Neuronal stem cell (in vitro differentiated cells): ENCODE measurements around the gene COQ10A.

Experiments used
- DNase-seq: peaks from one replicate; pipeline ENCODE4 v3.0.0-alpha.2; 2013; ENCODE audit warnings: low spot score
- H2AFZ ChIP-seq: one replicate; pipeline ENCODE4 v1.6.1; 2013; ENCODE audit warnings: mild to moderate bottlenecking, low read length, inconsistent platforms
- H2AK5ac ChIP-seq: 2 replicates; pipeline ENCODE4 v1.6.1; 2013; ENCODE audit warnings: low read depth, mild to moderate bottlenecking, inconsistent platforms, low read length, moderate library complexity, mixed read lengths
- H2BK120ac ChIP-seq: 2 replicates; pipeline ENCODE4 v1.6.1; 2013; ENCODE audit warnings: low read depth, mild to moderate bottlenecking, inconsistent platforms, low read length, moderate library complexity, mixed read lengths
- H2BK12ac ChIP-seq: one replicate; pipeline ENCODE4 v1.6.1; 2013; ENCODE audit warnings: low read length, inconsistent platforms
- H2BK15ac ChIP-seq: 2 replicates; pipeline ENCODE4 v1.6.1; 2013; ENCODE audit warnings: mild to moderate bottlenecking, low read length, inconsistent platforms, mixed read lengths
- H2BK5ac ChIP-seq: one replicate; pipeline ENCODE4 v1.6.1; 2013; ENCODE audit warnings: inconsistent platforms, mild to moderate bottlenecking, low read length, moderate library complexity
- H3K14ac ChIP-seq: one replicate; pipeline ENCODE4 v1.6.1; 2013; ENCODE audit warnings: low read length, inconsistent platforms
- H3K18ac ChIP-seq: 2 replicates; pipeline ENCODE4 v1.6.1; 2013; ENCODE audit warnings: low read length, inconsistent platforms
- H3K23ac ChIP-seq: 2 replicates; pipeline ENCODE4 v1.6.1; 2013; ENCODE audit warnings: low read depth, mild to moderate bottlenecking, mixed read lengths, low read length, inconsistent platforms; ENCODE audit not compliant: poor library complexity
- H3K27ac ChIP-seq: replicated peaks from 3 replicates; pipeline ENCODE4 v1.5.1; 2013; ENCODE audit warnings: low read length, inconsistent platforms
- H3K27me3 ChIP-seq, 3 experiments: 2 replicates each; pipeline ENCODE4 v1.6.1; 2013; ENCODE audit warnings: low read length in 3 of 3, mild to moderate bottlenecking in 2 of 3, inconsistent platforms in 1 of 3, low read depth in 1 of 3, mixed read lengths in 1 of 3, moderate library complexity in 1 of 3; ENCODE audit not compliant: control insufficient read depth in 3 of 3, insufficient read depth in 3 of 3
- H3K36me3 ChIP-seq, 2 donors: replicated peaks in 1 of 2; 2 replicates each; pipeline ENCODE4 v1.6.1; 2013; ENCODE audit warnings: low read length in 2 of 2; ENCODE audit not compliant: control insufficient read depth in 2 of 2, insufficient read depth in 2 of 2
- H3K4ac ChIP-seq: 2 replicates; pipeline ENCODE4 v1.6.1; 2013; ENCODE audit warnings: inconsistent platforms, mild to moderate bottlenecking, low read length, moderate library complexity
- H3K4me1 ChIP-seq, 2 donors: 1 replicate in 1 of 2; 2 replicates in 1 of 2; pipeline ENCODE4 v1.6.1; 2013; ENCODE audit warnings: low read length in 2 of 2, low read depth in 1 of 2; ENCODE audit not compliant: control insufficient read depth in 2 of 2, insufficient read depth in 1 of 2
- H3K4me2 ChIP-seq: one replicate; pipeline ENCODE4 v1.6.1; 2013; ENCODE audit warnings: mild to moderate bottlenecking, low read length, inconsistent platforms; ENCODE audit not compliant: insufficient read depth, poor library complexity, severe bottlenecking
- H3K4me3 ChIP-seq, 2 donors: 2 replicates each; pipeline ENCODE4 v1.5.1; 2013; ENCODE audit warnings: low read length in 2 of 2, mild to moderate bottlenecking in 2 of 2, inconsistent platforms in 1 of 2, moderate library complexity in 1 of 2
- H3K79me1 ChIP-seq: one replicate; pipeline ENCODE4 v1.6.1; 2013; ENCODE audit warnings: low read depth, mild to moderate bottlenecking, inconsistent platforms, low read length, moderate library complexity
- H3K9ac ChIP-seq: one replicate; pipeline ENCODE4 v1.6.1; 2013; ENCODE audit warnings: mild to moderate bottlenecking, low read depth, low read length, inconsistent platforms; ENCODE audit not compliant: poor library complexity
- H3K9me3 ChIP-seq, 2 donors: replicated peaks in 1 of 2; 2 replicates each; pipeline versions ENCODE3 to v1.6.1; 2013; ENCODE audit warnings: low read length in 2 of 2, mild to moderate bottlenecking in 2 of 2, inconsistent platforms in 1 of 2, low read depth in 1 of 2, mixed read lengths in 1 of 2, moderate library complexity in 1 of 2; ENCODE audit not compliant: control insufficient read depth in 2 of 2, insufficient read depth in 1 of 2
- H4K8ac ChIP-seq: one replicate; pipeline ENCODE4 v1.6.1; 2013; ENCODE audit warnings: low read depth, mild to moderate bottlenecking, inconsistent platforms, low read length, moderate library complexity
- H4K91ac ChIP-seq: one replicate; pipeline ENCODE4 v1.6.1; 2013; ENCODE audit warnings: low read length, low read depth, mild to moderate bottlenecking, inconsistent platforms; ENCODE audit not compliant: poor library complexity
- WGBS, 2 donors: extraction: QIAGEN DNeasy Blood & Tissue Kit; methylation state at CpG; one replicate each; pipeline ENCODE4 v1.1.7; 2013; ENCODE audit warnings: missing lambda C conversion rate in 2 of 2, mixed read lengths in 1 of 2; ENCODE audit not compliant: insufficient read length in 2 of 2, insufficient replicate concordance in 1 of 2; ENCODE audit errors: extremely low coverage in 2 of 2; 5-methylcytosine and 5-hydroxymethylcytosine counted together

COQ10A gene

GRCh38 chr12:56231184-56231582, 35.6 kb upstream of the COQ10A start:
- Histone ChIP-seq H2BK15ac (peak overlapping the region; percentile 26), H2AFZ (no peak overlapping the region), H2BK12ac (no peak overlapping the region), H3K36me3 (peaks cover 8 to 18% of the 10 kb centered on the region in 2 donors), H3K23ac (no peak overlapping the region), H3K18ac (no peak overlapping the region), H3K4me1 (no peaks in the 10 kb centered on the region), H3K27ac (no peak overlapping the region), H3K14ac (no peak overlapping the region), H3K9me3 (no peaks in the 10 kb centered on the region), H4K91ac (no peak overlapping the region), H3K4ac (no peak overlapping the region), H3K27me3 (no peaks in the 10 kb centered on the region), H2AK5ac (peak overlapping the region; percentile 52), H3K4me3 (no peak overlapping the region), H3K9ac (no peak overlapping the region), H2BK120ac (no peak overlapping the region), H3K4me2 (no peak overlapping the region), H3K79me1 (no peaks in the 10 kb centered on the region), H4K8ac (no peak overlapping the region), H2BK5ac (no peak overlapping the region)
- WGBS, 2 donors: no CpG with 5 or more reads among the region's 11 CpGs
- DNase-seq: no peak

DNA sequence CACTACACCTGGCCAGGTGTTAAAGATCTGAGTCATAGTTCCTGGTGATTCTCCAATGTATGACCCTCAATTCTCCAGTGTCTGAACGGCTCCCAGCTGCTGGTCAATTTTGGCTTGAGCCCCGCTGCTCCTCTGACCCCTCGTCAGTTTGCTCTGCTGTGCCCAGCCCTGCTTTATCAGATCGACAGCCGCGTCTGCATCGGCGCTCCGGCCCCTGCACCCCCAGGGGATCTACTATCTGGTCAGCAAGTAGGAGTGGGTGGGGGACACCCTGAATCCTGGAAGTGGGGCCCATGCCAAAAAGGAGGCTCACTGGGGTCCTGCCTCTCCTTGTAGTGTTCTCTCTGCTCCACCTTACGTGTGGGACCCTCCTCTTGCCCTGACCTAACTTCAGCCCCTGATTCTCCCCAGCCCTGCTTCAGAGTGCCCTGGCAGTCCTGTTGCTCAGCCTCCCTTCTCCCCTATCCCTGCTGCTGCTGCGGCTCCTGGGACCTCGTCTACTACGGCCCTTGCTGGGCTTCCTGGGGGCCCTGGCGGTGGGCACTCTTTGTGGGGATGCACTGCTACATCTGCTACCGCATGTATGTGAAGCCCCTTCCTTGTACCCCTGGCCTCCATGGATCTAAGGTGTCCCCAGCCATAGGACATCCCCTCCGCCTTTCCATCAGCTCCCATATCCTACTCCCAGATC, 31.9 kb upstream of the COQ10A start:
- H2BK15ac ChIP-seq: no peak overlapping the region
- H3K4me2 ChIP-seq: no peak overlapping the region
- H2BK12ac ChIP-seq: no peak overlapping the region
- no peaks in the 10 kb centered on the region for H3K27me3 ChIP-seq
- peak overlapping the region; percentile 70 for H3K9ac ChIP-seq
- H3K27ac ChIP-seq: no peak overlapping the region
- no peak overlapping the region for H3K4ac ChIP-seq
- peaks cover 0 to 2% of the 10 kb centered on the region in 2 donors for H3K4me1 ChIP-seq
- no peak overlapping the region for H3K14ac ChIP-seq
- H2AK5ac ChIP-seq: peak overlapping the region; percentile 7
- no peak overlapping the region for H4K8ac ChIP-seq
- peak overlapping the region in 1 of 2 donors; percentile 32 for H3K4me3 ChIP-seq
- no peak overlapping the region for H2BK120ac ChIP-seq
- H3K18ac ChIP-seq: no peak overlapping the region
- no peak overlapping the region for H2BK5ac ChIP-seq
- H3K9me3 ChIP-seq: peaks cover 0 to 2% of the 10 kb centered on the region in 2 donors
- no peaks in the 10 kb centered on the region for H3K79me1 ChIP-seq
- no peak for DNase-seq
- peaks cover 21 to 37% of the 10 kb centered on the region in 2 donors for H3K36me3 ChIP-seq
- H3K23ac ChIP-seq: no peak overlapping the region
- no peak overlapping the region for H4K91ac ChIP-seq
- no CpG with 5 or more reads among the region's 16 CpGs for WGBS, 2 donors
- no peak overlapping the region for H2AFZ ChIP-seq

GRCh38 chr12:56236091-56236490, 30.7 kb upstream of the COQ10A start:
- Histone ChIP-seq H3K9ac (no peak overlapping the region), H3K36me3 (peaks cover 28 to 49% of the 10 kb centered on the region in 2 donors), H3K4me3 (no peak overlapping the region), H3K18ac (no peak overlapping the region), H3K23ac (no peak overlapping the region), H3K9me3 (peaks cover 0 to 2% of the 10 kb centered on the region in 2 donors), H3K4me1 (peaks cover 0 to 2% of the 10 kb centered on the region in 2 donors), H2BK15ac (no peak overlapping the region), H2BK120ac (no peak overlapping the region), H3K27ac (no peak overlapping the region), H3K14ac (no peak overlapping the region), H4K8ac (no peak overlapping the region), H4K91ac (no peak overlapping the region), H3K4me2 (no peak overlapping the region), H3K4ac (no peak overlapping the region), H3K27me3 (no peaks in the 10 kb centered on the region), H2BK12ac (no peak overlapping the region), H2AFZ (no peak overlapping the region), H2AK5ac (no peak overlapping the region), H2BK5ac (no peak overlapping the region), H3K79me1 (no peaks in the 10 kb centered on the region)
- WGBS, 2 donors: no CpG with 5 or more reads among the region's 6 CpGs
- DNase-seq: no peak

DNA sequence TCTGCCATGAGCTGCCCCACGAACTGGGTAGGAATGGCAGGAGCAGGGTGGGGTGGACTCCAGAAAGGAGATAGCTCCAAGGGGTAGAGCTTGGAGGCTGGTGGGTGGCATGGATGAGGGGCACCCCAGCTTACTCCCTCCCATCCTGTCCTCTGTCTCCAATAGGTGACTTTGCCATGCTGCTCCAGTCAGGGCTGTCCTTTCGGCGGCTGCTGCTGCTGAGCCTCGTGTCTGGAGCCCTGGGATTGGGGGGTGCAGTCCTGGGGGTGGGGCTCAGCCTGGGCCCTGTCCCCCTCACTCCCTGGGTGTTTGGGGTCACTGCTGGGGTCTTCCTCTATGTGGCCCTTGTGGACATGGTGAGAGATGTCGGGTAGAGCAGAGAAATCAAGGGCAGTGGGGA, 29.8 kb upstream of the COQ10A start:
- Histone ChIP-seq H3K36me3 (peaks cover 37 to 58% of the 10 kb centered on the region in 2 donors), H3K14ac (no peak overlapping the region)
- WGBS, 2 donors: no CpG with 5 or more reads among the region's 5 CpGs

More for the DNA sequence above, 29.8 kb upstream of the COQ10A start:
- Histone ChIP-seq H3K27me3 (no peaks in the 10 kb centered on the region), H4K8ac (no peak overlapping the region), H3K79me1 (peaks cover 2% of the 10 kb centered on the region), H2AFZ (no peak overlapping the region), H2AK5ac (no peak overlapping the region), H3K4me3 (no peak overlapping the region), H3K18ac (no peak overlapping the region), H3K9ac (no peak overlapping the region), H2BK120ac (no peak overlapping the region), H3K4me1 (peaks cover 0 to 2% of the 10 kb centered on the region in 2 donors), H3K27ac (no peak overlapping the region), H3K23ac (no peak overlapping the region), H3K4ac (no peak overlapping the region), H3K9me3 (peaks cover 5 to 6% of the 10 kb centered on the region in 2 donors), H4K91ac (no peak overlapping the region), H2BK5ac (peak overlapping the region; percentile 39), H3K4me2 (no peak overlapping the region), H2BK12ac (no peak overlapping the region), H2BK15ac (no peak overlapping the region)
- no peak for DNase-seq
